Measurements from ENCODE around the gene NOXO1. TPM values are rescaled to one million over a fixed set of nuclear protein-coding genes. Genes with fewer than 3 reads are reported as not detected.

NOXO1 gene
- total RNA-seq, 2 experiments from 2014 or later, result 0.23 TPM; not detected in 1

- Mint-ChIP-seq H3K4me3 (no peak overlapping the region), H3K27me3 (peaks cover 27% of the 10 kb centered on the region), H3K36me3 (ENCODE audit: low read depth) (peaks cover 11% of the 10 kb centered on the region), H3K9me3 (no peaks in the 10 kb centered on the region), H3K4me1 (peaks cover 21% of the 10 kb centered on the region), H3K27ac (no peak overlapping the region)
- ChIA-PET POLR2A (interaction anchor here (0.9 to 12.7 kb wide), 5 partner anchors 9 to 174 kb away, joined by 3 to 149 read pairs (median 4); partner anchors contain the start of genes NDUFB10, RNF151, RPS2 and SYNGR3), CTCF (no interaction called here)
- DNase-seq, result no peak
These were observed 540 bp downstream of the NOXO1 start for GRCh38 chr16:1980770-1981087.

- H3K27me3 Mint-ChIP-seq, result peaks cover 27% of the 10 kb centered on the region
- H3K27ac Mint-ChIP-seq, result no peak overlapping the region
- no peak overlapping the region for H3K4me3 Mint-ChIP-seq
- CTCF ChIA-PET, result no interaction called here
- DNase-seq, result no peak
- H3K36me3 Mint-ChIP-seq (ENCODE audit: low read depth), result peaks cover 13% of the 10 kb centered on the region
- H3K4me1 Mint-ChIP-seq, result peaks cover 17% of the 10 kb centered on the region
- no peaks in the 10 kb centered on the region for H3K9me3 Mint-ChIP-seq
- POLR2A ChIA-PET, result interaction anchor here (0.9 to 12.7 kb wide), 4 partner anchors 8 to 16 kb away, joined by 3 to 149 read pairs (median 4); partner anchors contain the start of genes NDUFB10, RNF151, RPS2 and SYNGR3
These were observed 1.1 kb downstream of the NOXO1 start for GRCh38 chr16:1980030-1980769.

- peaks cover 27% of the 10 kb centered on the region for H3K27me3 Mint-ChIP-seq
- H3K9me3 Mint-ChIP-seq, result no peaks in the 10 kb centered on the region
- ChIA-PET POLR2A (interaction anchor here (1.9 to 12.7 kb wide), 3 partner anchors 8 to 16 kb away, joined by 4 to 149 read pairs (median 5); partner anchors contain the start of genes NDUFB10, RNF151, RPS2 and TBL3), CTCF (no interaction called here)
- no peak for DNase-seq
- no peak overlapping the region for H3K4me3 Mint-ChIP-seq
- H3K27ac Mint-ChIP-seq, result no peak overlapping the region
- H3K36me3 Mint-ChIP-seq (ENCODE audit: low read depth), result peaks cover 18% of the 10 kb centered on the region
- peaks cover 12% of the 10 kb centered on the region for H3K4me1 Mint-ChIP-seq
These were observed 1.8 kb downstream of the NOXO1 start for GRCh38 chr16:1979271-1980029.

GRCh38 chr16:1978476-1979120 lies 2.7 kb downstream of the NOXO1 start:
- Mint-ChIP-seq H3K4me1 (peaks cover 12% of the 10 kb centered on the region), H3K27me3 (peaks cover 27% of the 10 kb centered on the region), H3K27ac (no peak overlapping the region), H3K9me3 (no peaks in the 10 kb centered on the region), H3K4me3 (no peak overlapping the region), H3K36me3 (ENCODE audit: low read depth) (peaks cover 18% of the 10 kb centered on the region)
- ChIA-PET CTCF (no interaction called here), POLR2A (interaction anchor here (1.1 to 12.7 kb wide), 3 partner anchors 15 to 169 kb away, joined by 3 to 149 read pairs (median 3); partner anchors contain the start of genes NDUFB10, RNF151 and RPS2)
- DNase-seq, result no peak

- Mint-ChIP-seq H3K27me3 (peaks cover 22% of the 10 kb centered on the region), H3K4me3 (no peak overlapping the region), H3K4me1 (peaks cover 13% of the 10 kb centered on the region), H3K27ac (no peak overlapping the region), H3K36me3 (ENCODE audit: low read depth) (peaks cover 18% of the 10 kb centered on the region), H3K9me3 (no peaks in the 10 kb centered on the region)
- CTCF ChIA-PET, result no interaction called here
- POLR2A ChIA-PET, result interaction anchor here (1.1 to 12.7 kb wide), 4 partner anchors 14 to 177 kb away, joined by 3 to 149 read pairs (median 4); partner anchors contain the start of genes NDUFB10, RNF151 and RPS2
- no peak for DNase-seq
These were observed 3.4 kb downstream of the NOXO1 start for GRCh38 chr16:1977875-1978268.

GRCh38 chr16:1976951-1977874 lies 4.1 kb downstream of the NOXO1 start:
- Mint-ChIP-seq H3K27me3 (peaks cover 16% of the 10 kb centered on the region), H3K27ac (no peak overlapping the region), H3K4me1 (peaks cover 15% of the 10 kb centered on the region), H3K36me3 (ENCODE audit: low read depth) (peaks cover 18% of the 10 kb centered on the region), H3K9me3 (no peaks in the 10 kb centered on the region), H3K4me3 (no peak overlapping the region)
- CTCF ChIA-PET, result no interaction called here
- POLR2A ChIA-PET, result interaction anchor here (1.1 to 12.7 kb wide), 4 partner anchors 13 to 177 kb away, joined by 3 to 149 read pairs (median 4); partner anchors contain the start of genes NDUFB10, RNF151 and RPS2
- no peak for DNase-seq

DNA sequence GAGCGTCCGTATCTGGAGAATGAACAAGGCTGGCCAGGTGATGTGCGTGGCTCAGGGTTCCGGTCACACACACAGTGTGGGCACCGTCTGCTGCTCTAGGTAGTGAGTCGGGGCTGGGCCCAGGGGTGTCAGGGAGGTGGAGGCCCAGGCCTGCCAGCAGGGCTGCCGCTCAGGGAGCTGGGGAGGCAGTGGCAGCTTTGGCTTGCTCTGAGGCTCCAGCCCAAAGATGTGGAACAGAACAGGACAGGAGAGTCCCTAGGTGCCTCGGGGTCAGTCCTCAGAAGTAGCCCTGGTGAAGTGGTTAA lies 5.1 kb downstream of the NOXO1 start:
- CTCF ChIA-PET, result no interaction called here

GRCh38 chr16:1975432-1976215 lies 5.6 kb downstream of the NOXO1 start:
- POLR2A ChIA-PET, result interaction anchor here (12.7 kb wide), 1 partner anchor 12 kb away, joined by 149 read pairs; the partner anchor contains the start of genes NDUFB10, RNF151 and RPS2
- Mint-ChIP-seq H3K4me3 (no peak overlapping the region), H3K4me1 (peaks cover 25% of the 10 kb centered on the region), H3K9me3 (no peaks in the 10 kb centered on the region), H3K27me3 (peaks cover 5% of the 10 kb centered on the region), H3K27ac (no peak overlapping the region), H3K36me3 (ENCODE audit: low read depth) (peaks cover 25% of the 10 kb centered on the region)
- CTCF ChIA-PET, result no interaction called here
- DNase-seq, result no peak

More for the DNA sequence above, 5.1 kb downstream of the NOXO1 start:
- Mint-ChIP-seq H3K4me1 (peaks cover 20% of the 10 kb centered on the region), H3K36me3 (ENCODE audit: low read depth) (peaks cover 25% of the 10 kb centered on the region), H3K27me3 (peaks cover 7% of the 10 kb centered on the region), H3K9me3 (no peaks in the 10 kb centered on the region), H3K27ac (no peak overlapping the region), H3K4me3 (no peak overlapping the region)
- POLR2A ChIA-PET, result interaction anchor here (12.7 kb wide), 1 partner anchor 12 kb away, joined by 149 read pairs; the partner anchor contains the start of genes NDUFB10, RNF151 and RPS2
- no peak for DNase-seq

- H3K4me1 Mint-ChIP-seq, result peaks cover 29% of the 10 kb centered on the region
- no peak overlapping the region for H3K27ac Mint-ChIP-seq
- peak overlapping the region; percentile 17 for H3K4me3 Mint-ChIP-seq
- H3K36me3 Mint-ChIP-seq (ENCODE audit: low read depth), result peaks cover 24% of the 10 kb centered on the region
- DNase-seq, result no peak
- H3K27me3 Mint-ChIP-seq, result no peaks in the 10 kb centered on the region
- ChIA-PET CTCF (no interaction called here), POLR2A (interaction anchor here (1.7 to 12.7 kb wide), 3 partner anchors 9 to 11 kb away, joined by 8 to 149 read pairs (median 47); partner anchors contain the start of genes GFER, NDUFB10, RNF151 and RPS2)
- H3K9me3 Mint-ChIP-seq, result no peaks in the 10 kb centered on the region
These were observed 6.9 kb downstream of the NOXO1 start for GRCh38 chr16:1974157-1975070.

GRCh38 chr16:1973461-1974156 lies 7.7 kb downstream of the NOXO1 start:
- H3K27me3 Mint-ChIP-seq, result no peaks in the 10 kb centered on the region
- DNase-seq, result no peak
- H3K4me1 Mint-ChIP-seq, result peaks cover 29% of the 10 kb centered on the region
- H3K4me3 Mint-ChIP-seq, result no peak overlapping the region
- H3K36me3 Mint-ChIP-seq (ENCODE audit: low read depth), result peaks cover 23% of the 10 kb centered on the region
- H3K9me3 Mint-ChIP-seq, result no peaks in the 10 kb centered on the region
- CTCF ChIA-PET, result no interaction called here
- POLR2A ChIA-PET, result interaction anchor here (0.8 to 3.9 kb wide), 3 partner anchors 9 to 11 kb away, joined by 3 to 47 read pairs (median 8); partner anchors contain the start of genes GFER and RPS2
- H3K27ac Mint-ChIP-seq, result no peak overlapping the region
